Measurements from ENCODE around the gene C1QTNF6.
A peak's percentile ranks its signal among the peaks of the same experiment; 100 is the strongest.

The C1QTNF6 gene

GRCh38 chr22:37198258-37199102 lies 10.4 kb upstream of the C1QTNF6 start:
- peaks cover 7% of the 10 kb centered on the region for H3K4me1 ChIP-seq (ENCODE audit: control insufficient read depth, insufficient read depth, low read length)
- H3K27ac ChIP-seq (ENCODE audit: insufficient read depth, low read depth, low read length, poor library complexity, severe bottlenecking), result peak overlapping the region; percentile 72
- H3K27me3 ChIP-seq (ENCODE audit: control insufficient read depth, insufficient read depth, low read length, poor library complexity, severe bottlenecking), result no peaks in the 10 kb centered on the region
- H3K36me3 ChIP-seq (ENCODE audit: control insufficient read depth, insufficient read depth, low read length), result no peaks in the 10 kb centered on the region
- WGBS, 2 experiments, result 9 to 10% methylated on average over 51 of the region's 51 CpGs
- H3K4me3 ChIP-seq (ENCODE audit: insufficient read depth, low read depth, low read length), result peak overlapping the region; percentile 71
- H3K9me3 ChIP-seq (ENCODE audit: control insufficient read depth, low read length), result no peaks in the 10 kb centered on the region

- Histone ChIP-seq H3K9me3 (ENCODE audit: control insufficient read depth, low read length) (no peaks in the 10 kb centered on the region), H3K36me3 (ENCODE audit: control insufficient read depth, insufficient read depth, low read length) (no peaks in the 10 kb centered on the region), H3K4me1 (ENCODE audit: control insufficient read depth, insufficient read depth, low read length) (peaks cover 7% of the 10 kb centered on the region), H3K4me3 (ENCODE audit: insufficient read depth, low read depth, low read length) (peak overlapping the region; percentile 71), H3K27me3 (ENCODE audit: control insufficient read depth, insufficient read depth, low read length, poor library complexity, severe bottlenecking) (no peaks in the 10 kb centered on the region), H3K27ac (ENCODE audit: insufficient read depth, low read depth, low read length, poor library complexity, severe bottlenecking) (no peak overlapping the region)
- 82 to 83% methylated on average over 12 of the region's 12 CpGs for WGBS, 2 experiments
These were observed 9.6 kb upstream of the C1QTNF6 start for GRCh38 chr22:37197451-37198257.

DNA sequence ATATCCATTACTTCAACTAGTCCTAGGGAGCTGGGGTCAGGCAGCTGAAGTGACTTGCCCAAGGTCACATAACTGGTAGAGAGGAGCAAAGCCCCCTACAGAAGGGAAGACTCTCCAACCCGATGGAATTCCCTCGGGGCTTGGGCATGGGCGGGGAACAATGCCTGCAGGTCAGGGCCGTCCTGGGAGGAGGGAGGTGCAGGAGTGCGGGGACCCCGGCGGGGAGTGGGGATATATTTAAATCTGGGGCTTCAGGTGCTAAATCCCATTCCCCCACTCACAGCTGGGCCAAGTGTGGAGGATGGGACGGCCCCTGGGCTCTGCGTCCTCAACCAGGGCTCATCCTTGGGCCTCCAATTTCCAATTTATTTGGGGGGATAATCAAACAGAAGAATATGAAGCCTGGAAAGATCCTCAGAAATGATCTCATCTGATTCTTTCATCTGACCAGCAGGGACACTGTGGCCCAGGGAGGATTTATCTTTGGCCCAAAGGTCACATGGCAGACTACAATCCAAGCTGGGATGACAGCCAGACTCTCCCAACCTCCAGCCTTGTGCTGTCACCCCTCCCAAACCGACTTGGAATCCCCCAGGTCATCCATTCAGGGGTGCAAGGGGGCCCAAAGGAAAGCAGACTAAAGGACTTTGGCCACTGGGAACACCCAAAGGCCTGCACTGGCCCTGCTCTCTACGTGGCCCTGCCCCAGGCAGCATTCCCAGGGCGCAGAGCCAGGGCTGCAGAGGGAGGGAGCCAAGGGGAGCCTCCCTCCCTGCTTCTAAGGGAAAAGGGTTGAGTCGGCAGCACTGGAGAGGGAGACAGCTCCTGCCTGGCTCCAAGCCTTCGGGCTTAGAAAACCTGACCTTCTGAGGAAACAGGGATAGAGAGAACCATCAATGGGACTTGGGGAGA lies 8.7 kb upstream of the C1QTNF6 start:
- no peak overlapping the region for H3K27ac ChIP-seq (ENCODE audit: insufficient read depth, low read depth, low read length, poor library complexity, severe bottlenecking)
- H3K9me3 ChIP-seq (ENCODE audit: control insufficient read depth, low read length), result no peaks in the 10 kb centered on the region

GRCh38 chr22:37195921-37196320 lies 7.9 kb upstream of the C1QTNF6 start:
- 93 to 94% methylated on average over 4 of the region's 4 CpGs for WGBS, 2 experiments

More for the DNA sequence above, 8.7 kb upstream of the C1QTNF6 start:
- 59 to 64% methylated on average over 14 of the region's 14 CpGs for WGBS, 2 experiments
- Histone ChIP-seq H3K4me3 (ENCODE audit: insufficient read depth, low read depth, low read length) (no peak overlapping the region), H3K27me3 (ENCODE audit: control insufficient read depth, insufficient read depth, low read length, poor library complexity, severe bottlenecking) (no peaks in the 10 kb centered on the region), H3K4me1 (ENCODE audit: control insufficient read depth, insufficient read depth, low read length) (peaks cover 7% of the 10 kb centered on the region), H3K36me3 (ENCODE audit: control insufficient read depth, insufficient read depth, low read length) (no peaks in the 10 kb centered on the region)

DNA sequence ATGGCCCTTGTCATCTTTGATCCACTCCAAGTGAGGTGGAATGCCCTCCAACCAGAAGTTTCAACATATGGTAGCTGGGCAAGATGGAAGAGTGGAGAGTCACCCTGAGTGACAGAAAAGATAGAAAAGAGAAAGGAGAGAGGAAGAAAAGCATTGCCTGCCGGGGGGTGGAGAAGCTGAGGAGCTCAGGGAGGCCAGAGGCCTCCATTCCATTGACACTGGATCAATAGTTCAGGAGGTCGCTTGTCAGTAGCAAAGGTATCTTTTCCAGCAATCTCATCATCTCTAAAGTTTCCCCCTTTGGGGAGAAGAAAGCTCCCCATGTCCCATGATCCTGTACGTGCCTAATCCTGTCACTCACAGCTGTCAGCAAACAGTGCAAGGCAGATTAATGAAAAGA lies 6.7 kb upstream of the C1QTNF6 start:
- Histone ChIP-seq H3K4me3 (ENCODE audit: insufficient read depth, low read depth, low read length) (no peak overlapping the region), H3K27me3 (ENCODE audit: control insufficient read depth, insufficient read depth, low read length, poor library complexity, severe bottlenecking) (no peaks in the 10 kb centered on the region), H3K4me1 (ENCODE audit: control insufficient read depth, insufficient read depth, low read length) (peaks cover 8% of the 10 kb centered on the region), H3K36me3 (ENCODE audit: control insufficient read depth, insufficient read depth, low read length) (no peaks in the 10 kb centered on the region), H3K27ac (ENCODE audit: insufficient read depth, low read depth, low read length, poor library complexity, severe bottlenecking) (no peak overlapping the region), H3K9me3 (ENCODE audit: control insufficient read depth, low read length) (no peaks in the 10 kb centered on the region)
- 78 to 96% methylated on average over 3 of the region's 3 CpGs for WGBS, 2 experiments

More at GRCh38 chr22:37195921-37196320, 7.9 kb upstream of the C1QTNF6 start:
- H3K27me3 ChIP-seq (ENCODE audit: control insufficient read depth, insufficient read depth, low read length, poor library complexity, severe bottlenecking), result no peaks in the 10 kb centered on the region
- no peaks in the 10 kb centered on the region for H3K9me3 ChIP-seq (ENCODE audit: control insufficient read depth, low read length)
- peaks cover 7% of the 10 kb centered on the region for H3K4me1 ChIP-seq (ENCODE audit: control insufficient read depth, insufficient read depth, low read length)
- no peak overlapping the region for H3K4me3 ChIP-seq (ENCODE audit: insufficient read depth, low read depth, low read length)
- H3K36me3 ChIP-seq (ENCODE audit: control insufficient read depth, insufficient read depth, low read length), result no peaks in the 10 kb centered on the region
- no peak overlapping the region for H3K27ac ChIP-seq (ENCODE audit: insufficient read depth, low read depth, low read length, poor library complexity, severe bottlenecking)

- Histone ChIP-seq H3K4me1 (ENCODE audit: control insufficient read depth, insufficient read depth, low read length) (peaks cover 19% of the 10 kb centered on the region), H3K27ac (ENCODE audit: insufficient read depth, low read depth, low read length, poor library complexity, severe bottlenecking) (no peak overlapping the region), H3K9me3 (ENCODE audit: control insufficient read depth, low read length) (no peaks in the 10 kb centered on the region), H3K27me3 (ENCODE audit: control insufficient read depth, insufficient read depth, low read length, poor library complexity, severe bottlenecking) (no peaks in the 10 kb centered on the region), H3K4me3 (ENCODE audit: insufficient read depth, low read depth, low read length) (no peak overlapping the region), H3K36me3 (ENCODE audit: control insufficient read depth, insufficient read depth, low read length) (no peaks in the 10 kb centered on the region)
- 95 to 96% methylated on average over 10 of the region's 10 CpGs for WGBS, 2 experiments
These were observed 5.7 kb upstream of the C1QTNF6 start for GRCh38 chr22:37193629-37194191.

- Histone ChIP-seq H3K4me1 (ENCODE audit: control insufficient read depth, insufficient read depth, low read length) (peaks cover 23% of the 10 kb centered on the region), H3K9me3 (ENCODE audit: control insufficient read depth, low read length) (no peaks in the 10 kb centered on the region), H3K27ac (ENCODE audit: insufficient read depth, low read depth, low read length, poor library complexity, severe bottlenecking) (no peak overlapping the region), H3K36me3 (ENCODE audit: control insufficient read depth, insufficient read depth, low read length) (no peaks in the 10 kb centered on the region), H3K27me3 (ENCODE audit: control insufficient read depth, insufficient read depth, low read length, poor library complexity, severe bottlenecking) (no peaks in the 10 kb centered on the region), H3K4me3 (ENCODE audit: insufficient read depth, low read depth, low read length) (no peak overlapping the region)
- WGBS, 2 experiments, result 98 to 100% methylated on average over 1 of the region's 1 CpG
These were observed 4.7 kb upstream of the C1QTNF6 start for GRCh38 chr22:37192741-37193140.

DNA sequence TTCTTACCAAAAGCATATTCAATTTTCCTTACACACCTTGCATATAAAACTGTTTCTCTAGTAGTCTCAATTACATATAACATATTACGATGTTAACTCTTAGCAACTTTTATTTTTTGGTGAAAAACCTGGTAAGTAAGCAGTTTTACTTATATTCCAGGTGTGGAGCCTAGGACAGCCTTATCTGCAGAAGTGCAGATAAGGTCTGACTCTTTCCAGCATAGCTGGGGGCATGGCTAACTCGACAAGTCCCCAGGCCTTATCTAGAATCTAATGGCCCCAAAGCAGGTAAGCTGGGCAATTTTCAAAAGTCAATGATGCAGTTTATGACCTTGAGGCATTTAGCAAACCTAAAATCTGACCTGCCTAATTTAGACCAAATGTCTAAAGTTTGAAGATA lies 4.2 kb upstream of the C1QTNF6 start:
- H3K27ac ChIP-seq (ENCODE audit: insufficient read depth, low read depth, low read length, poor library complexity, severe bottlenecking), result no peak overlapping the region
- no peaks in the 10 kb centered on the region for H3K9me3 ChIP-seq (ENCODE audit: control insufficient read depth, low read length)
- H3K4me3 ChIP-seq (ENCODE audit: insufficient read depth, low read depth, low read length), result no peak overlapping the region
- WGBS, 2 experiments, result 96 to 98% methylated on average over 2 of the region's 2 CpGs
- peaks cover 26% of the 10 kb centered on the region for H3K4me1 ChIP-seq (ENCODE audit: control insufficient read depth, insufficient read depth, low read length)
- no peaks in the 10 kb centered on the region for H3K27me3 ChIP-seq (ENCODE audit: control insufficient read depth, insufficient read depth, low read length, poor library complexity, severe bottlenecking)
- no peaks in the 10 kb centered on the region for H3K36me3 ChIP-seq (ENCODE audit: control insufficient read depth, insufficient read depth, low read length)

DNA sequence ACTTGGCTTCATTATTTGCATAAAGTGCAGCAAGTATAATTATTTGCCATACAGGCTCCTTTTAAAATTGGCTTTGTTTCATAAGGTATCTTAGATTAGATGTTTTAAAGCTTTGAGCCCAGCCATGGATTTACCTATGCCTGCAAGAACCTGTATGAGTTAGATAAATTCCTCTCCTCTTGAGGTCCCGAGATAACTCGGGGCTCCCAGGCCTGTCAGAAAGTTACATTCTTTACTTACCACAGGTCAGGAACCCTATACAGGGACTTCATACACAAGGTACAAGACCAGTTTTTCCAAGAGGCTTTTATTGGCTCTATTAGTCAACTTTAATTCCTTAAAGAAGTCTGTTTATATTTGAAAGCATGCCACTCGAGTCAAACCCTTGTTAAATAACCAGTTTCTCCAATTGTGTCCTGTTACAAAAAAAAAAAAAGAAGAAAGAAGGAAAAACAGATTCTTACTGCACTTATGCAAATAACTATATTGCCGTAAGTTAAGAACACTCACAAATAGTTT lies 2.3 kb upstream of the C1QTNF6 start:
- Histone ChIP-seq H3K27me3 (ENCODE audit: control insufficient read depth, insufficient read depth, low read length, poor library complexity, severe bottlenecking) (no peaks in the 10 kb centered on the region), H3K9me3 (ENCODE audit: control insufficient read depth, low read length) (no peaks in the 10 kb centered on the region), H3K36me3 (ENCODE audit: control insufficient read depth, insufficient read depth, low read length) (no peaks in the 10 kb centered on the region), H3K4me3 (ENCODE audit: insufficient read depth, low read depth, low read length) (no peak overlapping the region), H3K4me1 (ENCODE audit: control insufficient read depth, insufficient read depth, low read length) (peaks cover 26% of the 10 kb centered on the region), H3K27ac (ENCODE audit: insufficient read depth, low read depth, low read length, poor library complexity, severe bottlenecking) (no peak overlapping the region)
- WGBS, 2 experiments, result 93 to 96% methylated on average over 3 to 4 of the region's 4 CpGs

Measured in ectodermal cell (in vitro differentiated cells).